ENCODE measurements around the gene TMEM116.

Gene TMEM116

GRCh38 chr12:111887926-111888745 is 124.8 kb downstream of the TMEM116 start:
- DNase-seq = no peak

GRCh38 chr12:111886662-111887545 is 126.1 kb downstream of the TMEM116 start:
- no peak for DNase-seq

- no peak for DNase-seq
Measured at GRCh38 chr12:111881716-111882115, 131.2 kb downstream of the TMEM116 start.
